M059J (cell line): ENCODE data around the gene TBC1D22A. TPM values are rescaled to one million over a fixed set of nuclear protein-coding genes. Genes with fewer than 3 reads are reported as not detected.
A peak's percentile ranks its signal among the peaks of the same experiment; 100 is the strongest.

Source experiments
- DNase-seq: peaks from one replicate; pipeline ENCODE4 v3.0.0-alpha.2; 2012; ENCODE audit warnings: low read depth
- total RNA-seq: library from RNA; depleted of rRNA; stranded (reverse); fragments of >200 nt; shearing (Covaris generic); gene quantifications from 2 replicates; pipeline ENCODE4 v1.2.3, GENCODE V29; 2014

TBC1D22A gene
- total RNA-seq, 1 experiment from 2014 or later = 7.3 TPM

DNA sequence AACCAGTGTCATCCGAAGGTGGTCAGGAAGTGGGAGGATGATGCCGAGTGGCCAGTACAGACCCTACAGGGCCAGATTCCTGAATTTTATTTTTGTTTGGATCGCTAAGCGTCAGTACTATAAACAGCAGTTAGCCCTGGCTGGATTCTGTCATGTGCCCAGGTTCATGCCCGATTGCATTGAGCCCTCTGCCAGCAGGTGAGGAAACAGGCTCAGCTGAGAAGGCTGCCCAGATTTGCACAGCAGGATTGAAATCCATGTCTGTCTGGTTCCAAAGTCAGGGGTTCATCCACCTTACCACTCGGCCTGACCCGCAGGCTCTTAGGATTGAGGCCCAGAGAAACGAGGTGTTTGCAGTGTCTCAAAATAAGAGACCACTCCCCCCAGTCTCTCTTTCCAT lies 9.1 kb upstream of the TBC1D22A start:
- no peak for DNase-seq

DNA sequence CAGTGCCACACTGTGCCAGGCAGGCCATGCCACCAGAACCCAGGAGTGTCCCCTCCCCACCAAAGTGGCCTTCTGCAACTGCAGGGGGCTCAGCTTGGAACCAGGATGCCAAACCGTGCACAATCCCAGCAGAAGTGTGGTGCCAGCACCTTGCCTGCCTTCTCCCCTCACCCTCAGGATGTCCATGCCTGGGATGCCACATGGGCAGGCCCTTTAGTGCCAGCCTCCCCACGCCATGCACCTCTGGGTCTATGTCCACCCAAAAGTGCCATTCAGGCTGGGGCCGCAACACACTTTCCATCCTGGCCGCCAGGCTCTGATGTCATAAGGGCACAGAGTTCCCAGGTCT lies 8.7 kb upstream of the TBC1D22A start:
- no peak for DNase-seq

DNA sequence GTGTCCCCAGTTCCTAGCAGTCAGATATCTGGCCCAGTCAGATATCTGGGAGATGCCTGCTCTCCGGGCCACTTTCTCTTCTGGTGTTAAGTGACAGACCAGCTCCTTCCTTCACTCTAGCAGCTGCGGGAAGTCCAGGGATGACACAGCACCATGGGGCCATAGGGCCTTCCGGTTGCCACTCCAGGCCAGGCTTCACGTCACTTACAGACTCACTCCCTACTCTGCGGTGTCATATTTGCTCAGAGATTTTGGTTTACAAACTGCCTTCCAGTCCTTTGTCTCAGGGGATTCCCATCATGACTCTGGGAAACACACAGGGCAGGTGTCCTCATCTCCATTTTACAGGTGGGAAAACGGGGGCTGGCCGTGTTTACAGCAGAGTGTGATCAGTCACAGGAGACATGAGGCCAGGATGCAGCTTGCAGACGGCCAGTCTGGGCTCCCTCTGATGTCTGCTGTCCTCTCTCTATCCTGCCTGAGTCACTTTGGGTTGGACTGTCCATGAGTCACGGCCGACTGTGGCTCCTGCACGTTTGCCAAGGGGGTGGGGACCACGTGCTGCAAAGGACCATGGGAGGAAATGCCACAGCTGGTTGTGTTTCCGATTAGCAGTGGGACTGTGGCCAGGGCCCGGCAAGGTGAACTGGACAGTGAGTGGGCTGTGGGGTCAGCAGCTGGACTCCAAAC lies 8.2 kb upstream of the TBC1D22A start:
- peak; percentile 97 for DNase-seq

DNA sequence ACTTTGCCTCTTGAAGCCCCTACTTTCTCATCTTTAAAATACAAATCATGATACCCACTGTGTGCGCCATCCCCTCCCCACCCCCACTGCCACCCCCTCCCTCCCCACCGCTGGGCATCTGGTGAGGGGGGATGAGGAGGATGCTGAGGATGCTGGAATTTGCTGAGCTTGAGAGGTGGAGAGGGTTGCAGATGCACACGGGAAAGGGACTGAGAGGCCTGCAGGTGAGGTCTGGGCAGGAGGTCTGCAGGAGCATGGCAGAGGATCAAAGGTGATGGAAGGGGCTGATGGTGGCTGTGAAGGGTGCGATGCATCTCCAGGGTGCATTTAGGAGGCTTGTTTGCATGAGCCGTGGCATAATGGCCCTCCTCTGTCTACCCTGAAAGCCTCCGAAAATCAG lies 7.6 kb upstream of the TBC1D22A start:
- DNase-seq = no peak

DNA sequence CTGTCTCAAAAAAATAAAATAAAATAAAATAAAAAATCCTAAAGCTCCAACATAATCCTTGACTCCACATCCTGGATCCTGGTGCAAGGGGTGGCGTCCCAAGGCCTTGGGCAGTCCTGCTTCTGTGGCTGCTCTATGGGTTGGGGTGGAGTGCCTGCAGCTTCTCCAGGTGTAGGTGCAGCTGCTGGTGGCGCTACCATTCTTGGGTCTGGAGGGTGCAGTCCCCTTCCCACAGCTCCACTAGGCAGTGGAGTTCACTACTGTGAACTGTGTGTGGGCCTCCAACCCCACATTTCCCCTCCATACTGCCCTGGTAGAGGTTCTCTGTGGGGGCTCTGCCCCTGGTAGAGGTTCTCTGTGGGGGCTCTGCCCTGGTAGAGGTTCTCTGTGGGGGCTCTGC lies 6.9 kb upstream of the TBC1D22A start:
- no peak for DNase-seq

DNA sequence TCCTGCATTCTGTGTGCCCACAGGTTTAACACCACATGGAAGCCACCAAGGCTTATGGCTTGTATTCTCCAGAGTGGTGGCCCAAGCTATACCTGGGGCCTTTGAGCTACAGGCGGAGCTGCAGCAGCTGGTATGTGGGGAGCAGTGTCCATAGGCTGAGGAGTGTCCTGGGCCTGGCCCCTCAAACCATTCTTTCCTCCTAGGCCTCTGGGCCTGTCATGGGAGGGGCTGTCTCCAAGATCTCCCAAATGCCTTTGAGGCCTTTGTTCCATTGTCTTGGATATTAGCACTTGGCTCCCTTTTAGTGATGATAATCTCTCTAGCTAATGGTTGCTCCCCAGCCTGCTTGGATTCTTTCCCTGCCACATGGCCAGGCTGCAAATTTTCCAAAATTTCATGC lies 6.4 kb upstream of the TBC1D22A start:
- no peak for DNase-seq

DNA sequence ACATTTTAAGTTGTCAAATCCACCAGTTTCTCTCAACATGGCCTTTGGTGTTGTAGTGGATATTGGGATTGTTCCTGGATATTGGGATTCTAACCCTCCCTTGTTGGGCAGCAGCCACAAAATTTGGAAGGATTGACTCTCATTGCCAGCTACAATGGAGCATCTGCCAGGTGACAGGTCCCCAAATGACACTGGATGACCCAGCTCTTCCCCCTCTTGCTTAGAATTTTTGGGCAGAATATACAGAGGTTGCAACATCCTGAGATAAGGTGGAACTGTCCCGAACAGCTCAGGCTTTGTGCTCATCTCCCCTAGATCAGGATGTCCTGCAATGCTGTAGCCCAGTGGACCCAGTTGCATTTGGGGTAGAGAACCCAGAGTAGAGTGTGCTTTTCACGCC lies 5.3 kb upstream of the TBC1D22A start:
- DNase-seq = no peak

DNA sequence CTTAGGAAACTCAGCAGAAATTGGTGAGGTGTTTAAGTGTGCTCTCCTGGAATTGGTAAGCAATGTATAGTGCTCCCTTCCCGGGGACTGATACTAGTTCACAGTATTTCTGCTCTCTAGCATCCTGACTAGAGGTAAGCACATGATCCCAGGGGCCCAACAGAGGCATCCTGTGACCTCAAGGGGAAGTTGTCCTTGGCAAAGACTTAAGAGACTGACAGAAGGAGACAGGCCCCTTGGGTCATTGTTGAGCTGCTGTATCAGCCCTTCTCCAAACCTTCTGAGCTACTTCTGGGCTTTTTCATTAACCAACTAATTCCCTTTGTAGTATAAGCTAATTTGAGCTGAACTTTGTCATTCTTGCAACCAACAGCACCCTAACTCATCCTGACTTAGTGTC lies 4.3 kb upstream of the TBC1D22A start:
- DNase-seq = no peak

DNA sequence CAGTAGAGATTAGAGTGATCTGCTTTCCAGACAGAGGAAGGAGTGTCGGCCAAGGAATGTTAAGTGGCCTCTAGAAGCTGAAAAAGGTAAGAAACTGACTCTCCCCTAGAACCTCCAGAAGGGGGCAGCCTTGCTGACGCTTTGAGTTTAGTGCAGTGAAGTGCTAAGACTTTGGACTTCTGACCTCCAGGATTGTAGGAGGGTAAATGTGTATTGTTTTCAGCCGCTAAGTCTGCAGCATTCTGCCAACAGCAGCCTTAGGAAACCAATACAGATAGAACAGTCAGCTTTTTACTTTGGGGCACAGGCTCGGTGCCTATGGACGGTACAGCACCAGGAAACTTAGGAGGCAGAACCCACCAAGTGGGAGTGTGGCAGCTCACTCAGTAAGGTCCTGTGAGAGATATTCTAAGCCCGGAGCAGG lies 3.6 kb upstream of the TBC1D22A start:
- DNase-seq = peak; percentile 51

DNA sequence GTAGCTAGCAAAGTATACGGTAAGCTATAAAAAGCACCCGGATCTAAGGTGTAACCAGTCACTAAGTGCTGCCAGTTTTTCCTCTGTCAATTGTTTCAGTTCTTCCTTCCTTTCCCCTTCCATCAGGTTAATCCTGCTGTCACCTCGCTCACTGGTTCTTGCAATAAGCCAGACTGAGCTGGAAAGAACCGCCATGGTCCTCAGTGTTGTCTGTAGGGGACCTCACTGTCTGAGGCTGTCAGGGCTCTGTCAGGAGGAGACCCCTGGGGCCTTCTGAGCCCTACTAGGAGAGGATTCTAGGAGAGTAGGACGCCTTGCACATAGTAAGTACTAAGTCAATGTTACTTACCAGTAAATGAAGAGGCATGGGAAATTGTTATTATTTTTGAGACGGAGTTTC lies 1.4 kb upstream of the TBC1D22A start:
- no peak for DNase-seq

DNA sequence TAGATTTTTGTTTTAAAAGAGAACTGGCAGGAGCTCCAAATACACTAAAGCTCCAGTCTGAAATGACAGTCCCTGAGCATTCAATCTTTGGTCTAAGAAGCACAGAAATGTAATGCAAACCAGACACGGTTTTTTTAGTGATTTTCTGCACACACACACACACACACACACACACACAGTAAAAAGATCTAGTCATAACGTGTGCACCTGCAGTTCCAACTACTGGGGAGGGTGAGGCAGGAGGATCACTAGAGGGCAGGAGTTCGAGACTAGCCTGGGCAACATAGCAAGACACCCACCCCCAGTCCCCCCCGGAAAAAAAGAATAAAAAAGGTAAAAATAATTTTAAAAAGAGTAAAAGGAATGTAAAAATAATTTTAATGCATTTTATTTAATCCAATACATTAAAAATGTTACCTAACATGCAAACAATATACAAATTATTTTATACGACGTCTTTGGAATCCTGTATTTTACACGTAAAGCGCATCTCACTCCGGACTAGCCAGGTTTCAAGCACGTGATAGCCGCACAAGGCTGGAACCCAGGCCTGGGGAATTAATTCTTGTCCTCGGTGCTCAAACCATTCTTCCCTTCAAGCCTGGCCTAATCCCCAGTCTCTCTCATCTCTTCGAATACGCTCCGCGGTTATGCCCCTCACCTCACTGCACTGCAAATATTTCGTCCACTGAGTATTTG lies 762 bp upstream of the TBC1D22A start:
- no peak for DNase-seq

DNA sequence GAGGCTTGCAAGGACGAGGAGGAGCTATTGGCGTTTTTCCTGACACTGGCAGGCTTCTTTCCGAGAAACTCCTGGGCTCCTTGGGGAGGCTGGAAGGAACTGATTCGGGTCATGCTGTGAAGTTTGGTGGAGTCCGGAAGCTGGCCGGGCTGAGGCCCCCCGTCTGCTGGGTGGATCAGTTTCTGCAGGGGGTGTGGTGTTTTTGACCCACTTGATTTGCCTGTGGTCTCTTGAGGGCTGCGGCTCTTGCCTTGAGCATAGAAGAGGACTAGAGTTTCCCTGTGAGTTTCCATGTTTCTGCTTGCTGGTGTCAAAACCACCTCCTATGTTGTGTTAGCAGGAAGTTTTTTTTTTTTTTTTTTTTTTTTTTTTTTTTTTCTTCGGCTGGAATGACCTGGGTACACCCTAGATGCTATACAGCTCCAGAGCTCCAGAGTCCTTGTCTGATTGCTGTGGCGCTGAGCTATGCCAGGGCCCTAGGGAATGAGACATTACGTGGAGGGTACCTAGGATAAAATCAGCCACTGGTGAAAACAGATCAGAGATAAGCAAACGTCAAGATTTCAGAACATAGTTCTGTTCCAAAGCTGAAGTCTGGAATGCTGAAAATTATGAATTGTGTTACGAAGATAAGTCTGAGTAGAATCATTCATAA lies 728 bp downstream of the TBC1D22A start:
- DNase-seq = peak; percentile 12

DNA sequence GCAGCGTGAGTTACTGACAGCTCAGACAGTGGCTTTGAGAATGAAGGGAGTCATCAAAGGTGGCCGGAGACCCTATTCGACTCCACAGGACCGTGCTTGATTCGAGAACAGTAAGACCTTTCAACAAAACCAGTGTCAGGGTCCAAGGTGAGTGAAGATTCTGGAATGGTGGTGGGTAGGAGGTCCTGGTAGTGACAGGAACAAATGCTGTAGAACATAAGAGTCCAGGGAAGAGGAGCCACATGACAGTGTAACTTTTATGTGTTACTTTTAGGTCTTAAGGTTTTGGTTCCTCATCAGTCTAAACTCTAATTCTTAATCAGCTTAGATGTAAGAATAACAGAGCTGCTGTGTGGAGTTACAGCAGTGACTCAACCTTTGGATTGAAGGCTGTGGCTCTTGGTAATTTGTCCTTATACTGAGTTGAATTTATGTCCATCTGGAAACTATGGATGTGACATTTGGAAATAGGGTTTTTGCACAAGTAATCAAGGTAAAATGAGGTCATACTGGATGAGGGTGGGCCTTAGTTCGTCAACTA lies 1.8 kb downstream of the TBC1D22A start:
- DNase-seq = no peak

DNA sequence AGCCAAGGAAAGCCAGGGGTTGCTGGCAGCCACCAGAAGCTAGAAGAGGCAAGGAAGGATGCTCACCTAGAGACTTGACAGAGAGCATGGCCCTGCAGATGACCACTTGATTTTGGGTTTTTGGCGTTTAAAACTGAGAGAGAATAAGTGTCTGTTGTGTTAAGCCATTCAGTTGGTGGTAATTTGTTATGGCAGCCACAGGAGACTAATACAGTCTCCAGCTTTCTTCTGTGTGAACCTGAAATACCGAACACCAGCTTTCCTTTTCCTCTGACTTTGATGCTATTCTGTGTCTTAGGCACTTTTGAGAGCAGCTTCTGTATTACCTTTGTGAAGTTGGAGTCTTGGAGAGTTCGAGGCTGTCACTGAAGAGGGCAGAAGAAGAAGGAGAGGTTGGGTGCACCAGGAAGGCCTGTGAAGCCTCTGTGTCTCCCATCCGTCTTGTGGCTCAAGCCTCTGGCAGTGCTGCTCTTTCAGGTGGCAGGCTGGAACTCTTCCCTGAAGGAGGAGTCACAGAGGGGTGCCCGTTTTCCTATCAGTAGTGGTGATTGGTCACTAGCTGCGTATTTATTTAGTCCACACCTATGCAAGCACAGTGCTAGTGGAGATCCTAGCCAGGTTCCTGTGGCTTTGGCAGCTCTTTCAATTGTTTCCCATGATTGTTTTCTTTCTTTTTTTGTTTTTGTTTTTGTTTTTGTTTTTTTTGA lies 2.5 kb downstream of the TBC1D22A start:
- no peak for DNase-seq

DNA sequence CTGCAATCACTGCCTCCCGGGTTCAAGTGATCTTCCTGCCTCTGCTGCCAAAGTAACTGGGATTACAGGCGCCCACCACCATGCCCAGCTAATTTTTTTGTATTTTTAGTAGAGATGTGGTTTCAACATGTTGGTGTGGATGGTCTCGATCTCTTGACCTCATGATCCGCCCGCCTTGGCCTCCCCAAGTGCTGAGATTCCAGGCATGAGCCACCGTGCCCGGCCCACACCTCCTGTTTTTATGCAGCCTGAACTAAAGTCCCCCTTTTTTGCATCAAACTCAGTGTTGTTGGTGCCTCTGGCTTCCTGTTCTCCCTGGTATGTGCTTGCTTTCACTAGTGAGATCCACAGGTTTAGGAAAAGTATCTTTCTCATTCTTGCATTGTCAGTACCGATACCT lies 4.2 kb downstream of the TBC1D22A start:
- DNase-seq = no peak

DNA sequence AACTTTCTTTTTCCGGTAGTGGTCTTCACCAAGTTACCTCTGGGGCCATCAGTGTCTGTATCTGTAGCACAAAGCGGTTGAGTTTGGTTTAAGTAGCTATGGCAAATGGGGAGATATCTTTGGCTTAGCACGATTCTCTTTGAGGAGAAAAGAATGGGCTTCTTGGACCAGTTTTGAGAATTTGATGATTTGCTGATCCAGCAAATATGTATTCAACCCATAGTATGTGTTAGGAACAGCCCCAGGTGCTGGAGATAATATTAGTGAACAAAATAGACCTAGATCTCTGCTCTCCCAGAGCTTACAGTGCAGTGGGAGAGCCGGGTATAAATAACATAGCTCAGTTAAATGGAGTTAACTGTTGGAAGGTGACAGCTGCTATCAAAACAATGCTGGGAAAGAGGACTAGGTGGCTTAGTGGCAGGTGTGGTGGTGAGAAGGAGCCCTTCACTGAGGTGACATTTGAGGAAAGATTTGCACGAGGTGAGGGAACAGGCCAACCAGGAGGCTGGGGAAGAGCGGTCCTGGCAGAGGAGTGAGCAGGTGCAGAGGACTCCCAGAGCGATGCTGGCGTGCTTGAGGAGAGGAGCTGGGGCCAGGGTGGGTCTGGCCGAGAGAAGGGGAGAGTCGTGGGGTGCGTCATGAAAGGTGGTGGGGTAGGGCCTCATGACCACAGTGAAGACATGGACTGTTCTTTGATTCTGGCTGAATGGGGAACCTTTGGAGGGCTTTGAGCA lies 5.0 kb downstream of the TBC1D22A start:
- no peak for DNase-seq

DNA sequence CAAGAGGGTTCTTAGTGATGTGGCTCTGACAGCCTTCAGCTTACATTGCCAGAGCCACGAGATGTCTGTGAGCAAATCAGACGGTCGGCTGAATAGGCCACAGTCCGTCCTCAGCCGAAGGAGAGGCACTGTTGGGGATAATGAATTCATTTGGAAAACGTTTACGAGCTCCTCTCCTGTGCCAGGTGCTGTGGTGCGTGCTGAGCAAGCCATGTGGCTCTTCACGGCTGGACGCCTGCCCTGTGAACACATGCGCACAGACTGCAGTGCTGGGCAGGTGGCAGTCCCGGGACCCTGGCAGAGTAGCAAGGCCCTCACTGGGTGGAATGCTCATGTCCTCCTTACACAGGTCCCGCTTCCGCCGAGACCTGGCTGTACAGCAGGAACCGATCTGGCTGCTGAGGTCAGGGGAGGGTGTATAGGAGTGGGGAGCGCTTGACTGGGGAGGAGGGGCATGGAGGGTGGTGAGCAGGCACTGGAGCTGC lies 6.8 kb downstream of the TBC1D22A start:
- no peak for DNase-seq

DNA sequence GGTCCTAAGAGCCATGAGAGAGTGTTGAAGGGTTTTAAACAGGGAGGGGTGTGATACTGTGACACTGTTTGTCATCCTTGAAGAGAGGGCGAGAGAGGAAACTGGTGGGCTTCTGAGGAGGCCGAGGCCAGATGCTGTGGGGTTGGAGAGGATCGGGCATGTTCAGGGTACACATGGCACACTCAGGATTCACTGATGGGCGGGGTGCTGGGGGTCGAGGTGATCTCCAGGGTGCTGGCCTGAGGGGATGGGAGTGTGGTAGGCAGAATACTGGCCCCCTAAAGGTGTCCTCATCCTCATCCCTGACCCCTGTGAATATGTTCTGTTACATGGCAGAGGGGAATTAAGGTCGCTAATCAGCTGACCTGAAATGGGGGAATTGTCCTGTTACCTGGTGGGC lies 7.3 kb downstream of the TBC1D22A start:
- no peak for DNase-seq

DNA sequence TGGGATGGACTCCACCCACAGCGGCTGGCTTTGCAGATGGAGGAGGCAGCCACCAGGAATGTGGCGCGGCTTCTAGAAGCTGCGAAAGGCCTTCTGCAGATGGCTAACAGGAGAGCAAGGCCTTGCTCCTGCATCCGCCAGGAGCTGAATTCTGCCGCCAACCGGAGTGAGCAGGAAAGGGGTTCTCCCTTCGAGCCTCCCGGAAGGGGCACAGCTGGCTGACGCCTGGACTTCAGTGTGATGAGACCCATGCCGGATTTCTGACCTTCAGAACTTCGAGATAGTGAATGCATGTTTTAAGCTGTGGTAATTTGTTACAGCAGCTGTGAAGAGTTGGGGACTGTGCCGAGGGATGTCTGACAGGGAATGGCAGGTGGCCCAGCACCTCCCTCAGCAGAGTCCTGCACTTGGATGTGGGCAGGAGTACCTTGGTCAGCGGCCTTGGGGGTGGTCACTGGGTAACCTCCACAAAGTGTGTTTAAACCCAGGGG lies 7.7 kb downstream of the TBC1D22A start:
- DNase-seq = no peak

DNA sequence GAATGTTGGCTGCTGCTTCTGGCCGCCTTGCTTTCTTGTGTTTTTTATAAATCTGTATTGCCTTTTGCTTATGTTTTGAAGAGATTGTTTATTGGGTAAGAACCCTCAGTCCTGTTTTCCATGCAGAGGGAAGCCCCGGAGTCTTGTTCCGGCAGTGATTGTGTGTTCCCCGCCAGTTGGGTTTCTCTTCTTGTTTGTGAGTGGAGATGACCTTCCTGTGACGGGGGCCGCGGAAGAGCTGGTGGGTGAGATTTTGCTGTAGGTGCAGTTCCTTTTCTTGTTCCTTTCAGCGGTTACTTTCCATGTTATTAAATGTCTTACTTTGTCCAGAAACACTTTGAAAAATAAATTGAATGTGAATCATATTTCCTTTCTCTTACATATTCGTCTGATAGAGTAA lies 8.3 kb downstream of the TBC1D22A start:
- DNase-seq = no peak

DNA sequence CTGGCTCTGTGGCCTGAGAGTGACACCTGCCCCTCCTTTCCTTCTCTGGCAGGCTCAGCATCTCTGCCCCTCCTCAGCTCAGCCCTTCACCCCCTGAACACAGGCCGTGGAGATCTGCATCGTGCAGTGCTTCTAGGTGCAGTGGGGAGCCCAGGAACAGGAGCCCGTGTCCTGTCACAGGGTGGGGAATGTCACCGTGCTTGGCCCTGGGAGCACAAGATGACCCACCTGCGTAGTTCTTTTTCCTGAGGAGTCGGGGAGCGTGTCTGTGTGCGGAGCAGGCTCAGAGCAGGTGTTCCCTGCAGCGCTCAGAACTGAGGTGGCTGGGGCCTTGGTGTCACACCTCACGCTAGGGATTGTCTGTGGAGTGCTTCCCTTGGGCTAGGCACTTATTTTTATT lies 10.6 kb downstream of the TBC1D22A start:
- no peak for DNase-seq
